ENCODE data around the gene PACS1.

DNA sequence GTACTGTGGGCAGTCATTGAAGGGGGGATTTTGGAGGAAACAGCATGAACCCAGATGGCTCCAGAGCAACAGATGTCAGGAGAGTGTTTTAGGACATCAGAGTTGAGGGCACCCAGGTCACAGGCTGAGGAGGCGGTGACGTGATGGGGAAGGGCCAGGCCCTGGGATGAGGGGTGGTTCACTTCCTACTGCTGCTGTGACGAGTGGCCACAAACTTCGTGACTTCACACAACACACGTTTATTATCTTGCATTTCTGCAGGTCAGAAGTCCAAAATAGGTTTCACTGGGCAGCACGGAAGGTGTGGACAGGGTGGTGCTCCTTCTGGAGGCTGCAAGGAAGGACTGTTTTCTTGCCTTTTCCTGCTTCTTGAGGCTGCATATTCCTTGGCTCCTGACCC lies 120.7 kb downstream of the PACS1 start:
- TF ChIP-seq, protein P1, sequence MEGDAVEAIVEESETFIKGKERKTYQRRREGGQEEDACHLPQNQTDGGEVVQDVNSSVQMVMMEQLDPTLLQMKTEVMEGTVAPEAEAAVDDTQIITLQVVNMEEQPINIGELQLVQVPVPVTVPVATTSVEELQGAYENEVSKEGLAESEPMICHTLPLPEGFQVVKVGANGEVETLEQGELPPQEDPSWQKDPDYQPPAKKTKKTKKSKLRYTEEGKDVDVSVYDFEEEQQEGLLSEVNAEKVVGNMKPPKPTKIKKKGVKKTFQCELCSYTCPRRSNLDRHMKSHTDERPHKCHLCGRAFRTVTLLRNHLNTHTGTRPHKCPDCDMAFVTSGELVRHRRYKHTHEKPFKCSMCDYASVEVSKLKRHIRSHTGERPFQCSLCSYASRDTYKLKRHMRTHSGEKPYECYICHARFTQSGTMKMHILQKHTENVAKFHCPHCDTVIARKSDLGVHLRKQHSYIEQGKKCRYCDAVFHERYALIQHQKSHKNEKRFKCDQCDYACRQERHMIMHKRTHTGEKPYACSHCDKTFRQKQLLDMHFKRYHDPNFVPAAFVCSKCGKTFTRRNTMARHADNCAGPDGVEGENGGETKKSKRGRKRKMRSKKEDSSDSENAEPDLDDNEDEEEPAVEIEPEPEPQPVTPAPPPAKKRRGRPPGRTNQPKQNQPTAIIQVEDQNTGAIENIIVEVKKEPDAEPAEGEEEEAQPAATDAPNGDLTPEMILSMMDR (IDR thresholded peaks at IDR 0.05; ENCODE audit: insufficient read depth, low read depth, low read length) = no peak
- TF ChIP-seq EZH2 (IDR thresholded peaks at IDR 0.05; ENCODE audit: insufficient read depth, low read length) = no peak

Measured in astrocyte (in vitro differentiated cells and primary cell).